ENCODE data around the gene TYMP.

The TYMP gene

GRCh38 chr22:50563413-50564160 is 33.8 kb upstream of the TYMP start:
- no peak for DNase-seq (ENCODE audit: low read depth, low spot score)

- peak; percentile 94 for DNase-seq (ENCODE audit: low read depth, low spot score)
Measured at GRCh38 chr22:50562523-50563412, 33.0 kb upstream of the TYMP start, which contains the start of gene SYCE3. Gene SYCE3 (minus strand): TSS chr22:50562919. CDS start chr22:50556405, 6,514 bp downstream.

GRCh38 chr22:50561401-50562358 is 31.9 kb upstream of the TYMP start:
- no peak for DNase-seq (ENCODE audit: low read depth, low spot score)

- DNase-seq (ENCODE audit: low read depth, low spot score), result no peak
Measured at GRCh38 chr22:50560034-50560433, 30.2 kb upstream of the TYMP start.

GRCh38 chr22:50556703-50557102 is 26.9 kb upstream of the TYMP start:
- DNase-seq (ENCODE audit: low read depth, low spot score), result no peak

GRCh38 chr22:50553310-50553709 is 23.5 kb upstream of the TYMP start:
- no peak for DNase-seq (ENCODE audit: low read depth, low spot score)

- no peak for DNase-seq (ENCODE audit: low read depth, low spot score)
Measured at GRCh38 chr22:50551160-50551752, 21.4 kb upstream of the TYMP start.

- no peak for DNase-seq (ENCODE audit: low read depth, low spot score)
Measured at GRCh38 chr22:50550395-50550794, 20.6 kb upstream of the TYMP start.

- no peak for DNase-seq (ENCODE audit: low read depth, low spot score)
Measured at GRCh38 chr22:50548921-50549790, 19.3 kb upstream of the TYMP start.

GRCh38 chr22:50548040-50548920 is 18.5 kb upstream of the TYMP start:
- DNase-seq (ENCODE audit: low read depth, low spot score), result no peak

GRCh38 chr22:50547263-50547985 is 17.6 kb upstream of the TYMP start:
- DNase-seq (ENCODE audit: low read depth, low spot score), result no peak

GRCh38 chr22:50546326-50547262 is 16.8 kb upstream of the TYMP start:
- DNase-seq (ENCODE audit: low read depth, low spot score), result no peak

- no peak for DNase-seq (ENCODE audit: low read depth, low spot score)
Measured at GRCh38 chr22:50545522-50546325, 15.9 kb upstream of the TYMP start, which contains the start of gene KLHDC7B. Gene KLHDC7B (plus strand): TSS chr22:50545899. CDS start chr22:50546244, 345 bp downstream.

GRCh38 chr22:50544746-50545253 is 15.0 kb upstream of the TYMP start:
- DNase-seq (ENCODE audit: low read depth, low spot score), result no peak

- DNase-seq (ENCODE audit: low read depth, low spot score), result peak; percentile 68
Measured at GRCh38 chr22:50544078-50544745, 14.4 kb upstream of the TYMP start.
